GM12878 (cell line): ENCODE data around the gene REPS1. TPM values are rescaled to one million over a fixed set of nuclear protein-coding genes. Genes with fewer than 3 reads are reported as not detected.

Experiments
- ATAC-seq: fragments of 200-7000 bp; cut with Tn5 transposase; 3 replicates; pipeline ENCODE4 v1.9.1; 2020; ENCODE audit warnings: mild to moderate bottlenecking, moderate library complexity
- BruUV-seq: library from RNA; stranded (reverse); fragments of 400-500 nt; replicated peaks from 2 replicates; lab custom pipeline; 2021; lab: Mats Ljungman, UMichigan
- CTCF ChIA-PET: fragments of 300-600 bp; sonication (Branson Sonifier 250); formaldehyde crosslinking; extraction: SDS; loops from one replicate; lab custom pipeline; 2021; ENCODE audit warnings: inconsistent platforms; lab: Yijun Ruan, JAX
- POLR2A ChIA-PET: fragments of 350-600 bp; formaldehyde crosslinking; extraction: SDS; loops from one replicate; lab custom pipeline; 2021; ENCODE audit warnings: inconsistent platforms; lab: Charles Lee
- RAD21 ChIA-PET: fragments of 300-600 bp; sonication (Branson Sonifier 250); formaldehyde crosslinking; loops from one replicate; lab custom pipeline; 2023; ENCODE audit warnings: antibody characterized with exemption; ENCODE audit not compliant: unreplicated experiment; lab: Charles Lee
- SMC1A ChIA-PET: fragments of 300-600 bp; sonication (Branson Sonifier 250); formaldehyde crosslinking; loops from one replicate; lab custom pipeline; 2023; ENCODE audit not compliant: unreplicated experiment, uncharacterized antibody; lab: Charles Lee
- DNase-seq: peaks from one replicate; pipeline ENCODE4 v3.0.0-alpha.2; 2011; ENCODE audit warnings: low read depth, low spot score
- FAIRE-seq: peaks from 3 replicates; lab custom pipeline; 2011; peaks lifted over from hg19 to GRCh38; lab: Jason Lieb, UNC
- H2AFZ ChIP-seq: 2 replicates; pipeline ENCODE4 v1.6.0; 2011; ENCODE audit warnings: low read depth, low read length, control low read depth; ENCODE audit not compliant: control insufficient read depth
- H3K27ac ChIP-seq: 2 replicates; pipeline ENCODE4 v1.5.1; 2011; ENCODE audit warnings: control low read depth; ENCODE audit not compliant: control insufficient read depth, insufficient read depth
- H3K27me3 ChIP-seq, 2 experiments: replicated peaks in 1 of 2; 2 replicates each; pipeline versions ENCODE4 v1.6.0 to v1.6.1; 2011; ENCODE audit warnings: low read length in 1 of 2; ENCODE audit not compliant: control insufficient read depth in 2 of 2, insufficient read depth in 2 of 2
- H3K36me3 ChIP-seq, 2 experiments: 2 replicates each; pipeline ENCODE4 v1.5.1; 2011; ENCODE audit warnings: low read length in 1 of 2; ENCODE audit not compliant: control insufficient read depth in 2 of 2, insufficient read depth in 2 of 2
- H3K4me1 ChIP-seq: 2 replicates; pipeline ENCODE4 v1.6.1; 2011; ENCODE audit warnings: mild to moderate bottlenecking, low read length, moderate library complexity, mixed read lengths; ENCODE audit not compliant: control insufficient read depth, insufficient read depth
- H3K4me2 ChIP-seq: 2 replicates; pipeline ENCODE4 v1.6.0; 2011; ENCODE audit warnings: control low read depth; ENCODE audit not compliant: control insufficient read depth, insufficient read depth
- H3K4me3 ChIP-seq: fragments of 200-600 bp; sonication (generic); 2 replicates; pipeline ENCODE4 v1.5.1; 2016
- H3K79me2 ChIP-seq: 2 replicates; pipeline ENCODE4 v1.6.0; 2011; ENCODE audit warnings: low read length; ENCODE audit not compliant: control insufficient read depth, insufficient read depth
- H3K9ac ChIP-seq: 2 replicates; pipeline ENCODE4 v1.8.0; 2011; ENCODE audit warnings: low read length, control low read depth, mixed read lengths; ENCODE audit not compliant: control insufficient read depth, insufficient read depth
- H3K9me3 ChIP-seq: replicated peaks from 3 replicates; pipeline ENCODE4 v1.5.1; 2011; ENCODE audit warnings: mild to moderate bottlenecking, low read length; ENCODE audit not compliant: control insufficient read depth, insufficient read depth
- H4K20me1 ChIP-seq: 2 replicates; pipeline ENCODE4 v1.6.0; 2011; ENCODE audit not compliant: control insufficient read depth, insufficient read depth
- BACH1 ChIP-seq: fragments of 450-650 bp; IDR thresholded peaks from 2 replicates; pipeline ENCODE4 v1.6.1; 2017; ENCODE audit warnings: mild to moderate bottlenecking, borderline replicate concordance
- CBX5 ChIP-seq: sonication (generic); IDR thresholded peaks from 2 replicates; pipeline ENCODE4 v1.6.1; 2016; ENCODE audit warnings: low read depth, moderate library complexity, mild to moderate bottlenecking, inconsistent platforms
- CEBPB ChIP-seq, 2 experiments: fragments of 150-350 bp in 1 of 2; IDR thresholded peaks; 2 replicates each; pipeline ENCODE4 v1.6.1; 2012 to 2014; ENCODE audit warnings: low read depth in 2 of 2, low read length in 2 of 2, borderline replicate concordance in 1 of 2, inconsistent platforms in 1 of 2
- CREB1 ChIP-seq: IDR thresholded peaks from 2 replicates; pipeline ENCODE4 v1.6.1; 2012; ENCODE audit warnings: low read depth, mild to moderate bottlenecking, inconsistent platforms
- CUX1 ChIP-seq: IDR thresholded peaks from 2 replicates; pipeline ENCODE4 v1.6.1; 2012; ENCODE audit warnings: improper control_type of control experiment, low read depth, low read length; ENCODE audit not compliant: insufficient replicate concordance
- EP300 ChIP-seq, 2 experiments: fragments of 150-350 bp in 1 of 2; IDR thresholded peaks; 2 replicates each; pipeline ENCODE4 v1.6.1; 2011 to 2012; ENCODE audit warnings: low read depth in 2 of 2, low read length in 2 of 2, borderline replicate concordance in 1 of 2, improper control_type of control experiment in 1 of 2, inconsistent platforms in 1 of 2; ENCODE audit not compliant: control insufficient read depth in 1 of 2
- HSF1 ChIP-seq: fragments of 150-350 bp; IDR thresholded peaks from 2 replicates; pipeline ENCODE4 v1.6.1; 2014; ENCODE audit warnings: mild to moderate bottlenecking, low read depth, low read length
- PAX5 ChIP-seq: IDR thresholded peaks from 2 replicates; pipeline ENCODE4 v1.6.1; 2011; ENCODE audit warnings: low read depth, low read length, borderline replicate concordance
- PKNOX1 ChIP-seq: fragments of 450-650 bp; IDR thresholded peaks from 2 replicates; pipeline ENCODE4 v1.6.1; 2016; ENCODE audit warnings: mild to moderate bottlenecking
- SUZ12 ChIP-seq: fragments of 200-600 bp; sonication (generic); IDR thresholded peaks from one replicate; pipeline ENCODE4 v1.6.1; 2018; ENCODE audit warnings: antibody characterized with exemption, mild to moderate bottlenecking; ENCODE audit not compliant: unreplicated experiment
- ZNF274 ChIP-seq: IDR thresholded peaks from one replicate; pipeline ENCODE4 v1.8.0; 2011; ENCODE audit not compliant: insufficient read length, insufficient read depth
- ZNF592 ChIP-seq: fragments of 450-650 bp; IDR thresholded peaks from 2 replicates; pipeline ENCODE4 v1.6.1; 2017; ENCODE audit warnings: mild to moderate bottlenecking, moderate library complexity
- WGBS: methylation state at CpG from one replicate; pipeline ENCODE4 v1.1.6; 2016; ENCODE audit warnings: low lambda C conversion rate; ENCODE audit not compliant: insufficient replicate concordance, insufficient coverage; ENCODE audit errors: missing lambda C conversion rate; 5-methylcytosine and 5-hydroxymethylcytosine counted together
- in situ Hi-C: fragments of 300-500 bp; cut with MboI; formaldehyde crosslinking; loops from 9 replicates; pipeline ENCODE4 v1.14.3; 2018; ENCODE audit warnings: mixed read lengths
- intact Hi-C: fragments of 100-400 bp; cut with micrococcal nuclease; formaldehyde crosslinking; loops from one replicate; pipeline ENCODE4 v1.14.2; 2022; ENCODE audit not compliant: unreplicated experiment
- polyA plus RNA-seq, 11 experiments: library from polyadenylated mRNA; depleted of rRNA in 4 of 11; unstranded in 6 of 11; stranded (reverse) in 5 of 11; fragments of >200 nt; fragmentation: Nextera tagmentation in 4 of 11; fragmentation: Illumina TruSeq in 1 of 11; extraction: Ambion mirVana in 4 of 11; extraction: Trizol in 1 of 11; gene quantifications; 1 replicate in 1 of 11; 2 replicates in 10 of 11; pipeline versions ENCODE4 v1.2.1 to v1.2.3, GENCODE V29; 2011 to 2016; ENCODE audit warnings: inconsistent platforms in 2 of 11, missing spikeins in 2 of 11, low read depth in 1 of 11
- total RNA-seq, 4 experiments: library from RNA; depleted of rRNA in 3 of 4; stranded (reverse); fragments of >200 nt in 3 of 4; fragmentation: Illumina TruSeq in 1 of 4; extraction: Trizol in 1 of 4; gene quantifications; 2 replicates each; pipeline versions ENCODE4 v1.2.1 to v1.2.3, GENCODE V29; 2013 to 2021

Gene REPS1
- total and polyA plus RNA-seq, 10 of the 15 experiments (the other 5 are each of a cell fraction or from before 2014, with no cell fraction given), result 13.7 to 59.3 (median 31.7) TPM

- FAIRE-seq (no peak), ATAC-seq (no peak), DNase-seq (no peak)
- Histone ChIP-seq H3K36me3 (no peaks in the 10 kb centered on the region), H2AFZ (no peak overlapping the region), H3K4me1 (no peaks in the 10 kb centered on the region), H3K79me2 (no peaks in the 10 kb centered on the region), H3K27me3 (no peaks in the 10 kb centered on the region), H4K20me1 (no peaks in the 10 kb centered on the region), H3K9me3 (no peaks in the 10 kb centered on the region; the same call in 1 of the 3 replicates), H3K4me2 (no peak overlapping the region), H3K27ac (no peak overlapping the region), H3K9ac (no peak overlapping the region), H3K4me3 (no peak overlapping the region)
- WGBS, result 79% methylated on average over 10 of the region's 10 CpGs
- in situ Hi-C loops (no loop called here), intact Hi-C loops (no loop called here)
- ChIA-PET CTCF (interaction anchor here (0.6 kb wide), 1 partner anchor 42 kb away, joined by 3 read pairs; no protein-coding TSS in a partner anchor), RAD21 (no interaction called here), SMC1A (interaction anchor here (1.7 kb wide), 1 partner anchor 16 kb away, joined by 4 read pairs; no protein-coding TSS in a partner anchor), POLR2A (no interaction called here)
- no TSS peak for BruUV-seq
- no peak for TF ChIP-seq BACH1
- no peak for TF ChIP-seq PKNOX1
- TF ChIP-seq ZNF592, result no peak
- TF ChIP-seq SUZ12, result no peak
- no peak for TF ChIP-seq CEBPB (IDR thresholded peaks at IDR 0.05; ENCODE audit: borderline replicate concordance in 1 of 2, low read depth in 2 of 2, low read length in 2 of 2)
- TF ChIP-seq ZNF274, result no peak
- no peak for TF ChIP-seq CBX5
- no peak for TF ChIP-seq PAX5
- no peak for TF ChIP-seq HSF1
- TF ChIP-seq EP300 (IDR thresholded peaks at IDR 0.05; ENCODE audit: borderline replicate concordance in 1 of 2, control insufficient read depth in 1 of 2, low read depth in 2 of 2, low read length in 2 of 2), result no peak
- TF ChIP-seq CUX1, result no peak
- no peak for TF ChIP-seq CREB1
Observed at GRCh38 chr6:138857775-138858174, 130.3 kb downstream of the REPS1 start.
